WI38 (cell line): ENCODE results near the gene STMP1.

Experiments
- H3K4me3 ChIP-seq: 2 replicates; pipeline ENCODE4 v1.5.1; 2011; ENCODE audit warnings: low read depth, mild to moderate bottlenecking, control low read depth, low read length
- TF ChIP-seq, protein P1 (sequence below): IDR thresholded peaks from 2 replicates; pipeline ENCODE4 v1.5.1; 2012; ENCODE audit warnings: low read depth, mild to moderate bottlenecking, control low read depth, low read length

The STMP1 gene

DNA sequence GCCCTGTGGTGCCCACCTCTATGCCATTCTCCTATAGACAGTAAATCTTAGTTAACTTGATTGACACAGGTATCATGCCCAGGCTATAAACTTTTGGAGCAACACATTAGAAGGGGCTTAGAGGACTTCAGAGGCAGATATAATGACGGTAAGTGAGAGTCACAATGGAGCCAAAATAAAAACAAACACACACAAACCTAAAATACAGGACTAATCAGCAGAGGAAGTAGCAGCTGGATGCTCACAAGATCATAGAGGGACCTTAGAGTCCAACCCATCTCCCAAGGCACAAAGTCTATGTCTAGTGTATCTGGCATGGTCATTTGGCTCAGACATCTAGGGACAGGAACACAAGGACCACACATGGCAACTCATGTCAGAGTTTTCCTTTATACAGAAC, 53.4 kb downstream of the STMP1 start:
- TF ChIP-seq, protein P1, sequence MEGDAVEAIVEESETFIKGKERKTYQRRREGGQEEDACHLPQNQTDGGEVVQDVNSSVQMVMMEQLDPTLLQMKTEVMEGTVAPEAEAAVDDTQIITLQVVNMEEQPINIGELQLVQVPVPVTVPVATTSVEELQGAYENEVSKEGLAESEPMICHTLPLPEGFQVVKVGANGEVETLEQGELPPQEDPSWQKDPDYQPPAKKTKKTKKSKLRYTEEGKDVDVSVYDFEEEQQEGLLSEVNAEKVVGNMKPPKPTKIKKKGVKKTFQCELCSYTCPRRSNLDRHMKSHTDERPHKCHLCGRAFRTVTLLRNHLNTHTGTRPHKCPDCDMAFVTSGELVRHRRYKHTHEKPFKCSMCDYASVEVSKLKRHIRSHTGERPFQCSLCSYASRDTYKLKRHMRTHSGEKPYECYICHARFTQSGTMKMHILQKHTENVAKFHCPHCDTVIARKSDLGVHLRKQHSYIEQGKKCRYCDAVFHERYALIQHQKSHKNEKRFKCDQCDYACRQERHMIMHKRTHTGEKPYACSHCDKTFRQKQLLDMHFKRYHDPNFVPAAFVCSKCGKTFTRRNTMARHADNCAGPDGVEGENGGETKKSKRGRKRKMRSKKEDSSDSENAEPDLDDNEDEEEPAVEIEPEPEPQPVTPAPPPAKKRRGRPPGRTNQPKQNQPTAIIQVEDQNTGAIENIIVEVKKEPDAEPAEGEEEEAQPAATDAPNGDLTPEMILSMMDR: no peak
- no peak overlapping the region for H3K4me3 ChIP-seq

DNA sequence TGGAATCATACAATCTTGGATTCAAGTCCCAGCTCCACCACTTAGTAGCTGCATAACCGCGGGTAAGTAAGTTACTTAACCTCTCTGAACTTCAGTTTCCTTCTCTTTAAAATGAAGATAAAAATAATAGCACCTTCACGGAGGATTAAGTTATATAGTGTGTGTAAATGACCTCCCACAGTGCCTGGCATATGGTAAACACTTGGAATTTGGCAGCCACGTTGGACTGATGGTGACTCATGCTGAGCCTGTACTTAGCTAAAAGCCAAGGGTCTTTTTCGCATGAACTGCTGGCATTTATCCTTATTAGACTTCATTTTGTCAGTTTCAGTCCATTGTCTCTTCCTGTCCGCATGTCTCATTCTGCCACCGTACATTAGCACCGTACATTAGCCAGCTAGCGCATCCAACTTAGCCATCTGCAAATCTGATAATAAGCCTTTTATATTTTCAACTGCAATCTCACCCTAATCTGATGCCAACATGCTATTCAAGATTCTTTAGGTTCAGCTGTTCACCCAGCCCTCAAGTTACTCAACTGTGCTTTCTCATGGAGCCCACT, 54.4 kb downstream of the STMP1 start:
- TF ChIP-seq, protein P1: no peak
- H3K4me3 ChIP-seq: no peak overlapping the region

DNA sequence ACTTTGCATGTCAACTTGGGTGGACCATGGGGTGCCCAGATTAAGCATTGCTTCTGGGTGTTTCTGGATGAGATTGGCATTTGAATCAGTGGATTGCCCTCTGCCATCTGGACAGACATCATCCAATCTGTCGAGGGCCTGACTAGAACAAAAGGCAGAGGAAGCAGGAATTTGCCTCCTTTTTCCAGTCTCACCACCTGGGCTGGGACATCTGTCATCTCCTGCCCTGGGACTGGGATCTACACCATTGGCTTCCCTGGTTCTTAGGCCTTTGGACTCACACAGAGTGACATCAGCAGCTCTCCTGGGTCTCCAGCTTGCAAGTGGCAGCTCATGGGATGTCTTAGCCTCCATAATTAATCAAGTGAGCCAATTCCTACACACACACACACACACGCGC, 55.4 kb downstream of the STMP1 start:
- H3K4me3 ChIP-seq: no peak overlapping the region
- TF ChIP-seq, protein P1: no peak

DNA sequence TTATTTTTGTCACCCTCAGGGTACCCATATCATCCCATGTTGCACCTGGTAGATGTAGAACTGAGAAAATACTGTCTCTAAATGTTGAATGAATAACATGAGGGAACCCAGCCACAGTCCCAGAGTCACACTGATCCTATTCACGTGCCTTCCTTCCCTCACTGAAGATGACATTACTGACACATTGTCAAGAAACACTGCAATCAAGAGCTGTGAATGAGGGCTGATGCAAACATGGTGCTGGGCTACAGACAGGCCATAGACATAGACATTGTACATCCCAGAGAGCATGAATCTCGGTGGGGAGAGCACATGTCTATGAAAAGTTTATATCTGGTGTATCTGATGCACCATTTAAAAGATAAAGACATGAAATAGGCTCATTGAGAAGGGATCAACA, 55.9 kb downstream of the STMP1 start:
- H3K4me3 ChIP-seq: no peak overlapping the region
- TF ChIP-seq, protein P1: no peak

DNA sequence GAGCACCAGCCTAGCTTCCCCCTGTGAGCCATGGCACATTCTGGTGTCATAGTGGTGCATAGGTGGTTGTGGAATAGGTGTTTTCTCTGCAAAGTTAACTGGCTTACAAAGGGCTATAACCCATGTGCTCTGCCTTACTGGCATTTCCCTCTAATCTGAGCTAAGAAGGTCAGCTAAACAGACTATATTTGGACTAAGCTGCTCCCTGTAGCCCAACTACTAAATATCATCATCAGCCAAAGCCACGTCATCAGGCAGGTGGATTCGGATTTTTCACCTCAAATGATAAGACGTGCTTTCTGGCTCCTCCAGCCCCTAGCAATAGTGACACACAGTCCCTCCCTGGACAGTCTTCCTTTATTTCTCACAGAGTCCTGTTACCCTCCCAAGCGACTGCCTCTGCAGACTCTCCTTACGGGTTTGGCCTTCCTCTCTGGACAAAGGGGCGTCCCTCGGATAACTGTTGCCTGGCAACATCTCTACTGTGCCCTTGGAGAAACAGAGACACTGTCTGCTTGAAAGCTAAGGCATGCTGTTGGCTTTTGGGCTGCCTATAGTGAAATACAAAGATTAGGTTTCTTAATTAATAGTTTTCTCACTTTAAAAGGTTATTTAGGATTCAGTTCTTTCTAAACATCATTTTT, 56.6 kb downstream of the STMP1 start:
- TF ChIP-seq, protein P1: no peak
- H3K4me3 ChIP-seq: no peak overlapping the region

DNA sequence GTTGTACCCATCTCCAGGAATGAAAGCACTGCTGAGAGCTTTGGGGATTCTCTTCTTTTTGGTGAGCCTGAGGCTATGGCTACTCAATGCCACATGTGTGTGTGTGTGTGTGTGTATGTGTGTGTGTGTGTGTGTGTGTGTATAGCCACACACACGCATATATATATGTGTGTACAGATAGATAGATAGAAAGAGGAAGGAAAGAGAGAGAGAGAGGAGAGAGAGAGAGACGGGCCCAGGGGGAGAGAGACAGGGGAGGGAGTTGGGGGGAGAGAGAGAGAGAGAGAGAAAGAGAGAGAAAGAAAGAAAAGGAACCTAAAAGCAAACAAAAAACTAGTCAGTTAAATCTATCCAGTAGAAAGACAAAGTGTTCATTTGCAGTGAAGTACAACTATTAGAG, 57.4 kb downstream of the STMP1 start:
- TF ChIP-seq, protein P1: no peak
- H3K4me3 ChIP-seq: no peak overlapping the region

DNA sequence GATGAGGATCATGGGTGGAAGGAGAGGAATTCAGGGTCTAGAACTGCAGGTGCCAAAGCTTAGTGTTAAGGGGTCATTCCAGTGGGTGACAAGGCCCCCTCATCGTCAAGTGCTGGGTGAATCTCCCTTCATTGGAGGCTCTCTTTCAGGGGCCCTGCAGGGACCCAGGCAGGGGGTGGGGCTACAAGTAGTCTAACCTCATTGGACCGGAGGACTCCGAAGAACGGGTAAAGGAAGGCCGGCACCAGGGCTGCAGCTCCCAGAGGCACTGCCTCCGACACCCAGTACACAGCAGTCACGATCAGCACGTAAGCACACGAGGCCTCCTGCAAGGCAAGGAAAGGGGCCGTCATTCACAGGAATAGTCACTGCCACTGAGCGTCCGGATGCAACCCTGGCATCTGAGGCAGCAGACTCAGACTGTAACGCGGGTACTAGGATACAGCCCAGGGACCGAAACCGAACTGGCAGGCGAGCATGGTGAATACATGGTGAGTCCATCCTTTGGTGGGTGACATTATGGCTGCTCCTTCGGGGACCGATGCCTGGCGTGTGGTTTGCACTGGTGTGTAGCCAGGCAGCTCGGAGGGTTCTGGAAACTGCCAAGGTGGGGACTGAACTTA, 59.0 kb downstream of the STMP1 start:
- no peak overlapping the region for H3K4me3 ChIP-seq
- TF ChIP-seq, protein P1: no peak
